ENCODE data around the gene STARD3.
"Not testable (repeated sequence)": the region's sequence is repeated elsewhere in the genome, so short reads cannot be mapped to it uniquely, and the experiment has no call there.

Gene STARD3

DNA sequence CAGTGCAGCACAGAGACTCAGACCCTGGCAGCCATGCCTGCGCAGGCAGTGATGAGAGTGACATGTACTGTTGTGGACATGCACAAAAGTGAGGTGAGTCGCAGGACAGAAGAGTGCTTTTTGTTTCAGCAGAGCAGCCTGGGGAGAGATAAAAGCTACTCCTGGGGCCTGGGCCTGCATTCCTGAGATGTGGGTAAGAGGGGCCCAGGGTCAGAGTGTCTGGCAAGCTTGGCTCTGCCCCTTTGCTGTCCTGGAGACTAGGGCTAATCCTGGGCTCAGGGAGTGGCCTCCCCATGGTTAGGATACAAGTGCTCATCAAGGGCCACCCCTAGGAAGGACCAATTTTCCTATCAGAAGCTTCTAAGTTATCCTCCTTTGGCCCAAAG, 58.1 kb downstream of the STARD3 start:
- DNase-seq (ENCODE audit: low read depth), result no peak
- TF ChIP-seq CTCF (IDR thresholded peaks at IDR 0.05; ENCODE audit: control insufficient read depth, insufficient read depth, low read depth, low read length, missing control alignments), result no peak
- H3K4me3 ChIP-seq (ENCODE audit: control insufficient read depth, low read depth, low read length), result no peak overlapping the region

DNA sequence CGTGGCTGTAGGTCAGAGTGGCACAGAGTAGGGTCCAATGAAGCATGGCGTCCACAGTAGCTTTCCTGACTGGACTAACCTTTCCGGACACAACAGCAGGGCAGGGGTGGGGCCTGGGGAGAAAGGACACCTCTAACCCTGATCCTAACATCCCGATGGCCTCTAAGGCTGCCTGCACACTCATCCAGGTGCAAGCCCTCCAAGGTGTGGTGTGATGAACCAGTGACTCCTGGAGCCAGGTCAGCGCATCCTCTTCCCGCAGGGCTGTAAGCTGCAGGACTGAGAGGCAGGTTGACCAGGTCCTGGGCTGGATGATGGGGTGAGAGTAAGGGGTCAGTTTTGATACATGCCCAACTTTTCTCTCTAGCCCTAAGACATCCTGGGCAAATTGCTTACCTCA, 59.8 kb downstream of the STARD3 start:
- no peak for DNase-seq (ENCODE audit: low read depth)
- TF ChIP-seq CTCF (IDR thresholded peaks at IDR 0.05; ENCODE audit: control insufficient read depth, insufficient read depth, low read depth, low read length, missing control alignments), result no peak
- no peak overlapping the region for H3K4me3 ChIP-seq (ENCODE audit: control insufficient read depth, low read depth, low read length)

GRCh38 chr17:39697961-39698360, 61.0 kb downstream of the STARD3 start:
- H3K4me3 ChIP-seq (ENCODE audit: control insufficient read depth, low read depth, low read length), result no peak overlapping the region
- no peak for TF ChIP-seq CTCF (IDR thresholded peaks at IDR 0.05; ENCODE audit: control insufficient read depth, insufficient read depth, low read depth, low read length, missing control alignments)
- DNase-seq (ENCODE audit: low read depth), result no peak

DNA sequence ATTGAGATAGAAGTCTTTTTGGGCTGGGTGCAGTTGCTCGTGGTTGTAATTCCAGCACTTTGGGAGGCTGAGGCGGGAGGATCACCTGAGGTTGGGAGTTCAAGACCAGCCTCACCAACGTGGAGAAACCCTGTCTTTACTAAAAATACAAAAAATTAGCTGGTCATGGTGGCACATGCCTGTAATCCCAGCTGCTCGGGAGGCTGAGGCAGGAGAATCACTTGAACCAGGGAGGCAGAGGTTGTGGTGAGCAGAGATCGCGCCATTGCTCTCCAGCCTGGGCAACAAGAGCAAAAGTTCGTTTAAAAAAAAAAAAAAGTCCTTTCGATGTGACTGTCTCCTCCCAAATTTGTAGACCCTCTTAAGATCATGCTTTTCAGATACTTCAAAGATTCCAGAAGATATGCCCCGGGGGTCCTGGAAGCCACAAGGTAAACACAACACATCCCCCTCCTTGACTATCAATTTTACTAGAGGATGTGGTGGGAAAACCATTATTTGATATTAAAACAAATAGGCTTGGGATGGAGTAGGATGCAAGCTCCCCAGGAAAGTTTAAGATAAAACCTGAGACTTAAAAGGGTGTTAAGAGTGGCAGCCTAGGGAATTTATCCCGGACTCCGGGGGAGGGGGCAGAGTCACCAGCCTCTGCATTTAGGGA, 62.3 kb downstream of the STARD3 start:
- H3K4me3 ChIP-seq (ENCODE audit: control insufficient read depth, low read depth, low read length), result peak overlapping the region; percentile 84
- DNase-seq (ENCODE audit: low read depth), result not testable (repeated sequence)

GRCh38 chr17:39699818-39700147, 62.8 kb downstream of the STARD3 start, which contains the start of gene ERBB2:
Gene ERBB2 (plus strand): TSS chr17:39700064. CDS start chr17:39700239, 175 bp downstream.
- peak; percentile 31 for DNase-seq (ENCODE audit: low read depth)
- TF ChIP-seq CTCF (IDR thresholded peaks at IDR 0.05; ENCODE audit: control insufficient read depth, insufficient read depth, low read depth, low read length, missing control alignments), result no peak
- H3K4me3 ChIP-seq (ENCODE audit: control insufficient read depth, low read depth, low read length), result peak within 1 kb of the TSS; percentile 84

DNA sequence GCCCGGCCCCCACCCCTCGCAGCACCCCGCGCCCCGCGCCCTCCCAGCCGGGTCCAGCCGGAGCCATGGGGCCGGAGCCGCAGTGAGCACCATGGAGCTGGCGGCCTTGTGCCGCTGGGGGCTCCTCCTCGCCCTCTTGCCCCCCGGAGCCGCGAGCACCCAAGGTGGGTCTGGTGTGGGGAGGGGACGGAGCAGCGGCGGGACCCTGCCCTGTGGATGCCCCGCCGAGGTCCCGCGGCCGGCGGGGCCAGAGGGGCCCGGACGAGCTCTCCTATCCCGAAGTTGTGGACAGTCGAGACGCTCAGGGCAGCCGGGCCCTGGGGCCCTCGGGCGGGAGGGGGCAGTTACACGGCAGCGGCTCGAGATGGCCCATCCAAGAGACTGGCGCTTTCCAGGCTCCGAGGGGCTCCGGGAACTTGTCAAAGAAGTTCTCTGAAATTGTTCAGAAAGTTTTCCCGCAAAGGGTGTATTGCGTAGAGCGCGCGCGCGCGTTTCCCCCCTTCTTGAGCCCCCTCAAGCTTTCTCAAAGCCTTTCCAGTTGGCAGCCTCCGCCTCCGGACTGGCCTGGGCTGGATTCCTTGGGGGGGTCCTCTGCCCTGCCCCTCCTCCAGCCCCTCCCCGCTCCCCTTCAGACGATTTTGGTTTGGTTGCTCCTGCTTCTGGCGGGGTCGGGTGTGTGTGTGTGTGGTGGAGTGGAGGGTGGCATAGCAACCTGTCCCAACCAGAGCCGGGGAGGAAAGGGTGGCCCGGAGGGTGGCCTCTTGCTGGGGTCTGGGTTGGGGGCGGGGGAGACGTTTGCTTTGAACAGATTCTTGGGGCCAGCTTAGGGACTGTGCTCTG, 63.4 kb downstream of the STARD3 start:
- TF ChIP-seq CTCF (IDR thresholded peaks at IDR 0.05; ENCODE audit: control insufficient read depth, insufficient read depth, low read depth, low read length, missing control alignments), result no peak
- no peak for DNase-seq (ENCODE audit: low read depth)
- peak overlapping the region; percentile 84 for H3K4me3 ChIP-seq (ENCODE audit: control insufficient read depth, low read depth, low read length)
